ENCODE measurements around the gene ZNRF3. TPM values are rescaled to one million over a fixed set of nuclear protein-coding genes. Genes with fewer than 3 reads are reported as not detected.
A peak's percentile ranks its signal among the peaks of the same experiment; 100 is the strongest.

The ZNRF3 gene
- total RNA-seq, 1 donor from 2014 or later = 13.6 TPM

GRCh38 chr22:28983788-28984441 is 100.5 kb downstream of the ZNRF3 start:
- no peak for DNase-seq (ENCODE audit: low spot score)

- no peak for DNase-seq (ENCODE audit: low spot score)
These were observed 101.2 kb downstream of the ZNRF3 start for GRCh38 chr22:28984482-28985158.

- DNase-seq (ENCODE audit: low spot score) = no peak
These were observed 102.4 kb downstream of the ZNRF3 start for GRCh38 chr22:28985581-28986290.

- DNase-seq (ENCODE audit: low spot score) = no peak
These were observed 103.0 kb downstream of the ZNRF3 start for GRCh38 chr22:28986366-28986765.

- DNase-seq (ENCODE audit: low spot score) = no peak
These were observed 105.1 kb downstream of the ZNRF3 start for GRCh38 chr22:28988457-28988856.

- DNase-seq (ENCODE audit: low spot score) = no peak
These were observed 105.7 kb downstream of the ZNRF3 start for GRCh38 chr22:28989035-28989464.

- no peak for DNase-seq (ENCODE audit: low spot score)
These were observed 106.1 kb downstream of the ZNRF3 start for GRCh38 chr22:28989484-28989883.

GRCh38 chr22:28989912-28990311 is 106.5 kb downstream of the ZNRF3 start:
- no peak for DNase-seq (ENCODE audit: low spot score)

- no peak for DNase-seq (ENCODE audit: low spot score)
These were observed 109.4 kb downstream of the ZNRF3 start for GRCh38 chr22:28992565-28993356.

- no peak for DNase-seq (ENCODE audit: low spot score)
These were observed 111.2 kb downstream of the ZNRF3 start for GRCh38 chr22:28994522-28994921.

GRCh38 chr22:28995551-28995950 is 112.2 kb downstream of the ZNRF3 start:
- no peak for DNase-seq (ENCODE audit: low spot score)

GRCh38 chr22:28997342-28997741 is 114.0 kb downstream of the ZNRF3 start:
- DNase-seq (ENCODE audit: low spot score) = no peak

GRCh38 chr22:28998681-28999080 is 115.3 kb downstream of the ZNRF3 start:
- no peak for DNase-seq (ENCODE audit: low spot score)

- no peak for DNase-seq (ENCODE audit: low spot score)
These were observed 116.1 kb downstream of the ZNRF3 start for GRCh38 chr22:28999510-28999909.

- DNase-seq (ENCODE audit: low spot score) = no peak
These were observed 116.7 kb downstream of the ZNRF3 start for GRCh38 chr22:28999919-29000556.

GRCh38 chr22:29000641-29001040 is 117.3 kb downstream of the ZNRF3 start:
- DNase-seq (ENCODE audit: low spot score) = no peak

- no peak for DNase-seq (ENCODE audit: low spot score)
These were observed 119.2 kb downstream of the ZNRF3 start for GRCh38 chr22:29002603-29003002.

GRCh38 chr22:29003552-29003951 is 120.2 kb downstream of the ZNRF3 start:
- no peak for DNase-seq (ENCODE audit: low spot score)

GRCh38 chr22:29003975-29004646 is 120.7 kb downstream of the ZNRF3 start:
- DNase-seq (ENCODE audit: low spot score) = no peak

GRCh38 chr22:29004647-29005371 is 121.4 kb downstream of the ZNRF3 start:
- peak; percentile 26 for DNase-seq (ENCODE audit: low spot score)
